GM19099 (cell line): ENCODE results near the gene ACVR1.

Experiments used
- POLR2A ChIP-seq: IDR thresholded peaks from 3 replicates; pipeline ENCODE4 v1.6.1; 2011; ENCODE audit warnings: low read depth; ENCODE audit not compliant: insufficient read length; ENCODE audit errors: extremely low read depth

Gene ACVR1

DNA sequence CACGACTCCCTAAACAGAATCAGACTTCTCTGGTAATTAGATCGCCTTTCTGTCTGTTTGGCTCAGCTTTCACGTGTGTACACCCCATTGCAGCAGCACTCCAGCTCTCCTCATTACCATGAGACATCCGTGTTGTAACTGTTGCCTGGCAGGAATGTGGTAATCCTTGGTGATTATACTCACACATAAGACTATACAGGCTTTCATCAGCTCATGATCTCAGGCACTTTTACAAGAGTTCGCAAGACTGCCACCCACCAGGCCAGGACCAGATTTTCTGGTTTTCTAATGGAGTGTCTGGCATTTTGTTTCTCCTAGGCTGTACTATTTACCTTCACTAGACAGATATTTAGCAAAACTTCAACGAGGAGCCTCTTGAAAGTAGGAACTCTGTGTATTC, 50.2 kb downstream of the ACVR1 start:
- no peak for TF ChIP-seq POLR2A

DNA sequence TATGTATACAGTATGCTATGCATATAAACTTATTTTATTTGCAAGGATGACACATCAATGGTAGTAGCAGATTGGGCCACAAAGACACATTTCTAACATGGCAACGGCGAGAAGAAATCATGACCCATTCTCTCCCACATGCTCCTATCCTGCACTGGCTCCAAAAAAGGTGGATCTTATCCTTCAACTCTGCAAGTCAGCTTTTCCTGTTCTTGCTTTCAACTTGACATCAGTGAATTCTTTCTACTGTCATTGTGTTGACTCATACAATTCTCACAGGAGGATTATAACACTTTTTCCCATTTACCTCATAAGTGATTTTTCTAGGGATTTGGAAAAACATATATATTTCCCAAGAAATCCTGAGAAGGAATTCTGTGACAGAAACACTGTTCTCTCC, 53.1 kb downstream of the ACVR1 start:
- no peak for TF ChIP-seq POLR2A

DNA sequence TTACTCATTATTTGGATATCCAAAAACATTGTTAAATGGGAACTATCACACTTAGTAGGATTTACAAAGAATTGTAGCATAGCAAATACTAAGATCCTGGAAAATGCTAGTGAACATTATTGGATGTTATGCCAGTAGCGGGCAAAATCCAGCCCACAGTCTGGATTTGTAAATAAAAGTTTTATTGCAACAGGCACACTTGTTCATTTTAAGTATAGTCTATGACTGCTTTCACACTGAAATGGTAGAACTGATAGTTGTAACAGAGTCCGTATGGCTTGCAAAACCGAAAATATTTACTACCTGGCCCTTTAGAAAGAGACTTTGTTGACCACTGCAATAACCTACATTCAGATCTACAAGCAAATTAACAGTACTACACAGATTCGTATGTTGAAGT, 53.6 kb downstream of the ACVR1 start:
- TF ChIP-seq POLR2A = no peak

DNA sequence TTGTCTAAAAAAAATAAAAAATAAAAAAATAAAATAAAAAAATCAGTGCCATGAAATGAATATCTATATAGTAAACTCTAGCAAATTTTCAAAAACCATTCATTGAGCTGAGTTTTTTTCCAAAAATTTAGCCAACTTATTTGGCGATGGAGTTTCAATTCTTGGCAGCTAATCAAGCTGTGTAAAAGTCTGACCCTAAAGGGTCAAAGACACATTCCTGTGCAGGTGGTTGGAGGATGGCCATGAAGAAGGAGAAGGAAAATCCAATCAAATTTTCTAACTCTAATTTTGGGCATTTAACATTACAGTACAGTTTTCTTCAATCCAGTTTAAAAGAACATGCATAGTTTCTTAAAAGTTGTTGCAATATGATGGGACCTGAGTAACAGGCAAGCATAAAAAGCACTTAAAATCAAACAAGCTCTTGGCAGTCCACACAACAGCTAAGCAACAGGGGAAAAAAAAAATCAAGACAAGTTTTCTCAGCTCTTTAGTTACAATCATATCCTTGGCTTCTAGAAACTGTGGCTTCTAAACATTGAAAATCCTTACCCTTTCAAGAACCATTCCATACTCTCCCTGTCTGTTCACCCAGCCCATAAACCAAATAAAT, 54.5 kb downstream of the ACVR1 start:
- TF ChIP-seq POLR2A = no peak

GRCh38 chr2:157820193-157820592, 55.9 kb downstream of the ACVR1 start:
- no peak for TF ChIP-seq POLR2A

GRCh38 chr2:157819761-157820160, 56.4 kb downstream of the ACVR1 start:
- no peak for TF ChIP-seq POLR2A

DNA sequence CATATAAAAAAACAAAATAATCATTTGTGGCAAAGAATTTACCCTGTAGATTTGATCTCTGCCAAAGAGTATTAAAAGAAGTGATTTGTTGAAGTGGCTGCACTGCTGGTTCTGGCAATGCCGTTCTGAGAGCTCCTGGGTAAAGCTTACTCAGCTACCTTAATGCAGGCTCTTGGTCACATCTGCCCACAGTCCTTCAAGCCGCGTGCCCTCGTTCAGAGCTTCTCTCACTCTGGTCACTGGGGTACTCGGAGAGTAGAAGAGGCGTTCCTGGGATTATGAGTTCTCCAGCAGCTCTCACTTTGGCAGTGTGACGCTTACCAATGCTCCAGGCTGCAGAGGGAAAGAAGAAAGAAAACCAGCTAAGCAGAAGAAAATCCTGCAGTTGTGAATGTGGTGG, 57.9 kb downstream of the ACVR1 start:
- no peak for TF ChIP-seq POLR2A

DNA sequence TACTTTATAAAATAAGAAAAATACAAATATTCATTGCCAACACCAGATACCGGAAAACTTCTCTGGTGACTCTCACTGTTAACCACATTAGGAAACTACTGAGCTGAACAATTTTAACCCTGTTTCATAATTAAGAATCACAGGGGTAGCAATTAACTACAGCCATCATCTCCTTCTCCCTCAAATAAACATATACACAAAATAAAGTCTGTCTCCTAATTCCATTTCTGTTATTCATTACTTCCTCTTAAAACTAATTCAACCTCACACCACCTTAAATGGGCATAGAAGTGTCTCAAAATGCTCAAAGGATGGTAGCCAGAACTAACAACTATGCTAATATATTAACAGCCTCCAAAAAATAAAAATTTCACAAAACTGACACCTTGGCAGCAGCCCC, 60.7 kb downstream of the ACVR1 start:
- no peak for TF ChIP-seq POLR2A

GRCh38 chr2:157813467-157813866, 62.7 kb downstream of the ACVR1 start:
- no peak for TF ChIP-seq POLR2A

DNA sequence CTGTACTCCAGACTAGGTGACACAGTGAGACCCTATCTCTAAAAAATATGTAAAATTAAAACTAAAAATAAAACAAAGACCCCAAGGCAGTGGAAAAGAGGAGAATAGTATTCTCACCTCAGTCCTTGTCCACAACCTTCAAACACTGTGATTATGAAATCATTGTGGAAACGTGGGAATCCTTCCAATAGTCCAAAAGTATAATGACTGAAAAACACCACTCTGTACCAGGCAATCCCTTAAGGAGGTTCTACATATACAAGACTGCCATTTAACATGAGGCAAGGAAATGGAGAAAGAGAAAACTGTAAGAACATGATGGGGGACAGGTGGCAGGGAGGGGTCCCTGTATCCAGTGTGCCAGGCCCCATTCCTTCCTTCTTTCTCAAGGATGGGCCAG, 66.1 kb downstream of the ACVR1 start:
- no peak for TF ChIP-seq POLR2A

DNA sequence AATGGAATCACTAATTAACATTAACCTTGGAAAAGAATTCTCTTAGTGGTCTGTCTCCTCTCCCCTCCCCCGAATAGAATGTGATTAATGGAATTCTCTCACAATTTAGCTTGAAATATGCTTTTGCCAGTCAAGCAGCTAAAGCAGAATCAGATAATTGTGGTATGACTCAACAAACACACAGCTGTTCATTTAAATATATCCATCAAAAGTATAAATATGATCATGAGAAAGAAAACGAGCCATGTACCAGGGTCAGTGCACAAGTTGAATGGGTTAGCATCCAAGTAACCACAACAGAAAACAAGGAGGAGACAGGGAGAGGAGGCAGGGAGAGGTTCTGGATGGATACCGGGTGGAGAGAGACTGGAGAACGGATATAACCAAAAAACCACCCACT, 66.9 kb downstream of the ACVR1 start:
- TF ChIP-seq POLR2A = no peak

GRCh38 chr2:157808421-157808820, 67.7 kb downstream of the ACVR1 start:
- no peak for TF ChIP-seq POLR2A

DNA sequence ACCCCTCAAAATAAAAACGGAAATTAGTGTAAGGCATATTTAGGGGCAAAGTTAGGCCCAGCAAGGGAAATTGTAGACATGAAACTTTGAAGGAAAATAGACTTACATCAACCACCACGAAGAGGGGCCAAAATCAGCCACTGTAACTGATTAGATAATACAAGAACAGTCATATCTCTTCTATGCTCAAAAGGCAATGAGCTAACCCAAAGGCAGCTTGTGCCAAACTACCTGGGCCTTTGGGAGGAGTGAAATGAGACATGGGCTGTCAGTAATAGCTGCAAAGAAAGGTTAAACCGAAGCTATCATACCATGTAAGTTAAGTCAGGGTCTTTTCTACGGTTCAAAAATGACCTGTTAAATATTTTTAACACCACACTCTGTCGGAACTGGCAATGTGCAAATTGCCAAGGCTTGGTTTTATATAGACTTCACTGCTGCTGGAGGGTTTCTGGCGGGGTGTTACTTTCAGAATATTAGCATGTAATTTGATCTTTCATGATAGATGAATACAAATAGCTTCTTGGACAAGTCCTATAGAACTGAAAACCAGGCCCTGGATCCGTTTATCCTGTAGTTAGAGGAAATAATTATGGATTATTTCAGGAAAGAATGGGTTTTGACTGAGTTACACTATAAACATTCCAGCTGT, 69.6 kb downstream of the ACVR1 start:
- no peak for TF ChIP-seq POLR2A

GRCh38 chr2:157805519-157805918, 70.6 kb downstream of the ACVR1 start:
- TF ChIP-seq POLR2A = no peak

- no peak for TF ChIP-seq POLR2A
Measured at GRCh38 chr2:157804355-157804754, 71.8 kb downstream of the ACVR1 start.

- TF ChIP-seq POLR2A = no peak
Measured at GRCh38 chr2:157803952-157804351, 72.2 kb downstream of the ACVR1 start.

DNA sequence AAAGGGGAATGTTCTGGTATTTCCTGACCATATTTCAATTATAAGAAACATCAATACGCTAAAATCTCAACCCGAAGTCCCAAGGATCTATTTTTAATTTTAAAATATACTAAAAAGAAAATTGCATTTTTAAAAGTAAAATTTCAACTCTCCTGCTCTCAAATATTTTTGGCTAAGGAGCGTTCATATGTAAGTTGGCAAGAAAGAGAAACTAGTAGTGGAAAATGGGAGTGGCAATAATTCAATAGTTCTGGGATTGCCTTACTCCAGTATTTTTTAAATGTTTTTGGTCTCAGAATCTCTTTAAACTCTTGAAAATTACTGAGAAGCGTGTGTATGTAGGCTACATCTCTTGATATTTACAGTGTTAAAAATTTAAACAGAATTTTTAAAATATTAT, 72.7 kb downstream of the ACVR1 start:
- no peak for TF ChIP-seq POLR2A
